ENCODE data around the gene EFCAB9. TPM values are rescaled to one million over a fixed set of nuclear protein-coding genes. Genes with fewer than 3 reads are reported as not detected.

EFCAB9 gene
- polyA plus RNA-seq, 2 of the 4 experiments (the other 2 are of a cell fraction) = not detected

DNA sequence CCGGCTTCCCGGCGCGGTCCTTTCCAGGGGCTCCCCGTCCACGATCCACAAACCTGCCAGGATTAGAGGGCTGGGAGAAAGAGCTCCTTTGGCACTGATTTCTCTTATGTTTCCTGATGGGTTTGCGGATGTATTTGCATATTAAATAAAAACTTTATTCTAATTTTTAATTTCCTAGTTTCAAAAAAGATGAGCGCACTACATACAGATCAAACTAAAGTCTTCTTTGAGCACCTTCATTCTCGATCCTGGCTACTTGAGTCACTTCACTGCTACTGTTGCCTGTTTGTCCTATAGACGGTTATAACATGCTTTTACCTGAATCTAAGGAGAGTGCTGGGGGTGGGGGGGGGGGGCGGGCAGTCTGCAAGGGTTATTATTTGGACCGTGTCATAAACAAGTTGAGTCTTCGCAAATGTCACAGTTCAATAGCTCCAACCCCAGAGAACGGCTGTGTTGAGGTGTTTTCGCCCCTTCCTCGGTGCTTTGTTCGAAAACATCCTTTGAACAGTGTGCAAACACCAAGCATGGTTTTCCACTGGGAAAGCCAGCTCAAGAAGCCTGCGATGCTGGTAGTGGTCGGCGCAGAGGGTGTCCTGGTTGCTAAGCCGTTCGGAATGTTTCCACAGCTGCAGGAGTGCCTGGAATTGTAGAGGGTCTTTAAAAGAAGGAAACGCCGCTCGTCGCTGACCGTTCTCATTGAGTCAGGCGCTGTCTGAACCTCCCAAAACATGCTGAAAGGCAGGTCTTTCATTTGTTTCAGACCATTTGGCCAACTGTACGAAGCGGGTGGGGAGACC, 4.9 kb upstream of the EFCAB9 start:
- Histone ChIP-seq H3K4me1 (peaks cover 8% of the 10 kb centered on the region), H3K27ac (peak overlapping the region; percentile 77 to 88; a peak in 5 of 6 replicates), H3K9me3 (no peaks in the 10 kb centered on the region), H3K4me3 (peak overlapping the region; percentile 94), H3K4me2 (peak overlapping the region; percentile 95)
- FAIRE-seq (no peak), DNase-seq (ENCODE audit: low read depth in 1 of 2, low spot score in 1 of 2) (no peak), ATAC-seq (no peak)
- ChIA-PET POLR2A (interaction anchor here (0.6 to 2.1 kb wide), 4 partner anchors 25 to 182 kb away, joined by 3 to 10 read pairs (median 6); partner anchors contain the start of genes FBXW11 and UBTD2), CTCF (interaction anchor here (0.7 to 8.0 kb wide), 58 partner anchors 9 to 775 kb away, joined by 3 to 93 read pairs (median 5); partner anchors contain the start of genes FBXW11, FGF18 and UBTD2)
- 61% methylated on average over 30 of the region's 30 CpGs for WGBS (ENCODE audit: missing lambda C conversion rate)
- no peak for TF ChIP-seq RCOR1 (IDR thresholded peaks at IDR 0.05; ENCODE audit: low read depth, low read length)
- TF ChIP-seq POLR2A (IDR thresholded peaks at IDR 0.05; ENCODE audit: low read length) = no peak

GRCh38 chr5:172189693-172190296, 4.2 kb upstream of the EFCAB9 start:
- H3K4me3 ChIP-seq = no peak overlapping the region
- H3K27ac ChIP-seq = no peak overlapping the region
- CTCF ChIA-PET = interaction anchor here (1.0 to 8.0 kb wide), 27 partner anchors 10 to 294 kb away, joined by 3 to 93 read pairs (median 7); partner anchors contain the start of gene FBXW11
- 82% methylated on average over 3 of the region's 3 CpGs for WGBS (ENCODE audit: missing lambda C conversion rate)
- no peak overlapping the region for H3K4me2 ChIP-seq
- H3K9me3 ChIP-seq = no peaks in the 10 kb centered on the region
- FAIRE-seq = no peak
- peaks cover 8% of the 10 kb centered on the region for H3K4me1 ChIP-seq
- no peak for TF ChIP-seq CHD4 (IDR thresholded peaks at IDR 0.05; ENCODE audit: borderline replicate concordance)
- no peak for TF ChIP-seq TFCP2L1 (CRISPR knock-in tag; IDR thresholded peaks at IDR 0.05)
- TF ChIP-seq NR3C1 (IDR thresholded peaks at IDR 0.05) = no peak
- no peak for TF ChIP-seq POLR2A (IDR thresholded peaks at IDR 0.05; ENCODE audit: low read length)
- no peak for TF ChIP-seq RFX5 (IDR thresholded peaks at IDR 0.05)
- TF ChIP-seq MAZ (IDR thresholded peaks at IDR 0.05; ENCODE audit: borderline replicate concordance, low read depth, low read length) = no peak
- TF ChIP-seq NFE2L2 (conservative IDR thresholded peaks at IDR 0.05; ENCODE audit: low read length) = no peak
- TF ChIP-seq, protein P1, sequence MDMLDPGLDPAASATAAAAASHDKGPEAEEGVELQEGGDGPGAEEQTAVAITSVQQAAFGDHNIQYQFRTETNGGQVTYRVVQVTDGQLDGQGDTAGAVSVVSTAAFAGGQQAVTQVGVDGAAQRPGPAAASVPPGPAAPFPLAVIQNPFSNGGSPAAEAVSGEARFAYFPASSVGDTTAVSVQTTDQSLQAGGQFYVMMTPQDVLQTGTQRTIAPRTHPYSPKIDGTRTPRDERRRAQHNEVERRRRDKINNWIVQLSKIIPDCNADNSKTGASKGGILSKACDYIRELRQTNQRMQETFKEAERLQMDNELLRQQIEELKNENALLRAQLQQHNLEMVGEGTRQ (IDR thresholded peaks at IDR 0.05) = no peak
- no peak for TF ChIP-seq CBX2 (IDR thresholded peaks at IDR 0.05; ENCODE audit: borderline replicate concordance, low read depth)
- TF ChIP-seq PHF8 (IDR thresholded peaks at IDR 0.05; ENCODE audit: borderline replicate concordance, low read depth) = no peak
- TF ChIP-seq MAFK (IDR thresholded peaks at IDR 0.05; ENCODE audit: partially characterized antibody) = no peak
- no peak for TF ChIP-seq ATOH8 (CRISPR knock-in tag; IDR thresholded peaks at IDR 0.05; ENCODE audit: low read depth)
- no peak for TF ChIP-seq JUNB (IDR thresholded peaks at IDR 0.05)
- no peak for TF ChIP-seq EHF (CRISPR knock-in tag; IDR thresholded peaks at IDR 0.05)
- TF ChIP-seq FOXS1 (CRISPR knock-in tag; IDR thresholded peaks at IDR 0.05) = no peak
- TF ChIP-seq RNF2 (IDR thresholded peaks at IDR 0.05; ENCODE audit: borderline replicate concordance, low read depth) = no peak
- POLR2A ChIA-PET = interaction anchor here (0.6 to 2.1 kb wide), 2 partner anchors 26 to 93 kb away, joined by 3 to 9 read pairs; partner anchors contain the start of gene UBTD2
- no peak for DNase-seq (ENCODE audit: low read depth in 1 of 2, low spot score in 1 of 2)
- ATAC-seq = no peak

DNA sequence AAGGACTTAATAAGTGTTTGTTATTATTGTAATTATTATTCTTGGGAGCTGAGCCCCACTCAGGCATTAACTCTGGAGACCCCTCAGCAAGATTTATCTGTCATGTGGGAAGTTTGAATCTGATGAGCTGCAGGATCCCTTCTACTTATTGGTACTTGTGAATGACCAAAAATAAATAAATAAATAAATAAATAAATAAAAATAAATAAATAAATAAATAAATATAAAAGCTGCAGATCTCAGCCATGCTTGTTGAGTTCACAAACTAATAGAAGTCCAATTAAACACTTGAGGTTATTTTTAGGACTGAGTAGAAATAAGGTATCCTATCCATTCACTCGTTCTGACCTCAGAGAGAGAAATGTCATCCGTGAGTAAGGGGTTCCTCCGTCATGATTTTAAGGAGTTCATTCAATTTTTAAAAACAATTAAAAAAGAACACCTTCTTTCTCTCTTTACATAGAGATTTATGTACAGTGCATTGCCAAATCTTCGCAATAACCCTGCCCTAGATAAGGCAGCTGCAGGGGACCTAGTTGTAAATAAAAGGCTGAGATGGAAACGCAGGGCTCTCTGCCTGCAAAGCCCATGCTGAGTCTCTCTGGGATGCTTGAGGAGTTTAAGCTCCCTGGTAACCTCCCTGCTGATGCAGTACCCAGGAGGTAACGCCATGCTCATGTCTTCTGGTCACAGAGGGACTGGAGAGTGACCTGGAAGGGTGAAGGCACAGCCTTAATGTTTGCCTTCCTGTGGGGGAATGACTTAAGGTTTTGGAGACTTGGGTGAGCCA, 1.2 kb downstream of the EFCAB9 start:
- ChIA-PET POLR2A (interaction anchor here (1.0 kb wide), 1 partner anchor 88 kb away, joined by 3 read pairs; the partner anchor contains the start of gene UBTD2), CTCF (interaction anchor here (0.7 to 1.2 kb wide), 4 partner anchors 9 to 143 kb away, joined by 3 to 5 read pairs (median 4); no protein-coding TSS in a partner anchor)
- Histone ChIP-seq H3K4me1 (no peaks in the 10 kb centered on the region), H3K9me3 (no peaks in the 10 kb centered on the region), H3K4me2 (no peak overlapping the region), H3K27ac (no peak overlapping the region), H3K4me3 (no peak overlapping the region)
- no peak for FAIRE-seq
- ATAC-seq = peak in 1 of 2 experiments; percentile 55; a peak in 2 of 6 replicates
- 75% methylated on average over 6 of the region's 6 CpGs for WGBS (ENCODE audit: missing lambda C conversion rate)
- DNase-seq (ENCODE audit: low read depth in 1 of 2, low spot score in 1 of 2) = peak in 1 of 2 experiments; percentile 12
- peak; percentile 80 for TF ChIP-seq ZC3H11A (IDR thresholded peaks at IDR 0.05)
- TF ChIP-seq MAZ (IDR thresholded peaks at IDR 0.05; ENCODE audit: borderline replicate concordance, low read depth, low read length) = no peak
